MCF 10A (cell line): ENCODE data around the gene FOXP1. TPM values are rescaled to one million over a fixed set of nuclear protein-coding genes. Genes with fewer than 3 reads are reported as not detected.

Experiments
- BruUV-seq: library from RNA; stranded (reverse); fragments of 400-500 nt; replicated peaks from 2 replicates; lab custom pipeline; 2021; lab: Mats Ljungman, UMichigan
- CTCF ChIA-PET: fragments of 300-600 bp; sonication (Branson Sonifier 250); formaldehyde crosslinking; extraction: SDS; loops from one replicate; lab custom pipeline; 2021; ENCODE audit warnings: antibody characterized with exemption, inconsistent platforms; lab: Yijun Ruan, JAX
- POLR2A ChIA-PET: fragments of 300-600, 350-650 bp; sonication (Branson Sonifier 250); formaldehyde crosslinking; extraction: SDS; loops from one replicate; lab custom pipeline; 2020; ENCODE audit warnings: antibody characterized with exemption, inconsistent platforms; lab: Yijun Ruan, JAX
- DNase-seq: peaks from one replicate; pipeline ENCODE4 v3.0.0-alpha.2; 2018; ENCODE audit not compliant: unreplicated experiment
- H3K27ac Mint-ChIP-seq: one replicate; pipeline ENCODE4 v1.8.0; 2022; ENCODE audit warnings: mild to moderate bottlenecking, low read depth, mixed read lengths; ENCODE audit not compliant: unreplicated experiment
- H3K27me3 Mint-ChIP-seq: one replicate; pipeline ENCODE4 v1.8.0; 2022; ENCODE audit warnings: mixed read lengths; ENCODE audit not compliant: insufficient read depth, unreplicated experiment
- H3K36me3 Mint-ChIP-seq: one replicate; pipeline ENCODE4 v1.8.0; 2022; ENCODE audit warnings: mild to moderate bottlenecking, moderate library complexity, mixed read lengths; ENCODE audit not compliant: insufficient read depth, unreplicated experiment
- H3K4me1 Mint-ChIP-seq: one replicate; pipeline ENCODE4 v1.8.0; 2022; ENCODE audit warnings: mixed read lengths; ENCODE audit not compliant: insufficient read depth, unreplicated experiment
- H3K4me3 Mint-ChIP-seq: one replicate; pipeline ENCODE4 v1.8.0; 2022; ENCODE audit warnings: mild to moderate bottlenecking, moderate library complexity, mixed read lengths; ENCODE audit not compliant: unreplicated experiment
- H3K9me3 Mint-ChIP-seq: one replicate; pipeline ENCODE4 v1.8.0; 2022; ENCODE audit warnings: mixed read lengths; ENCODE audit not compliant: unreplicated experiment
- CTCF ChIP-seq: fragments of 200-600 bp; IDR thresholded peaks from one replicate; pipeline ENCODE4 v1.8.0; 2022; ENCODE audit warnings: antibody characterized with exemption, mild to moderate bottlenecking; ENCODE audit not compliant: unreplicated experiment
- intact Hi-C: fragments of 100-400 bp; cut with micrococcal nuclease; formaldehyde crosslinking; loops from 2 replicates; pipeline ENCODE4 v1.14.1; 2022
- total RNA-seq: library from RNA; stranded (reverse); gene quantifications from 2 replicates; pipeline ENCODE4 v1.2.3, GENCODE V29; 2022

Gene FOXP1
- total RNA-seq, 1 experiment from 2014 or later = 49.0 TPM

- H3K36me3 Mint-ChIP-seq = no peaks in the 10 kb centered on the region
- no peak for TF ChIP-seq CTCF
- intact Hi-C loops = no loop called here
- H3K4me3 Mint-ChIP-seq = no peak overlapping the region
- peaks cover 5% of the 10 kb centered on the region for H3K4me1 Mint-ChIP-seq
- POLR2A ChIA-PET = no interaction called here
- no TSS peak for BruUV-seq
- no peaks in the 10 kb centered on the region for H3K9me3 Mint-ChIP-seq
- DNase-seq = no peak
- H3K27me3 Mint-ChIP-seq = no peaks in the 10 kb centered on the region
- no peak overlapping the region for H3K27ac Mint-ChIP-seq
- CTCF ChIA-PET = no interaction called here
These were observed 436.9 kb downstream of the FOXP1 start for GRCh38 chr3:71146673-71147072.

GRCh38 chr3:71145954-71146353 lies 437.6 kb downstream of the FOXP1 start:
- H3K27ac Mint-ChIP-seq = no peak overlapping the region
- no TSS peak for BruUV-seq

GRCh38 chr3:71144525-71145253 lies 438.8 kb downstream of the FOXP1 start:
- Mint-ChIP-seq H3K4me3 (no peak overlapping the region), H3K27ac (peak overlapping the region; percentile 67), H3K4me1 (peaks cover 10% of the 10 kb centered on the region), H3K36me3 (peaks cover under 1% of the 10 kb centered on the region), H3K27me3 (no peaks in the 10 kb centered on the region), H3K9me3 (no peaks in the 10 kb centered on the region)
- ChIA-PET CTCF (no interaction called here), POLR2A (no interaction called here)
- TF ChIP-seq CTCF = no peak
- no peak for DNase-seq
- BruUV-seq = no TSS peak
- intact Hi-C loops = no loop called here

More at GRCh38 chr3:71145954-71146353, 437.6 kb downstream of the FOXP1 start:
- intact Hi-C loops = no loop called here
- H3K4me3 Mint-ChIP-seq = no peak overlapping the region
- H3K27me3 Mint-ChIP-seq = no peaks in the 10 kb centered on the region
- ChIA-PET CTCF (no interaction called here), POLR2A (no interaction called here)
- no peaks in the 10 kb centered on the region for H3K9me3 Mint-ChIP-seq
- H3K4me1 Mint-ChIP-seq = peaks cover 10% of the 10 kb centered on the region
- TF ChIP-seq CTCF = no peak
- H3K36me3 Mint-ChIP-seq = no peaks in the 10 kb centered on the region
- no peak for DNase-seq

GRCh38 chr3:71143493-71143892 lies 440.0 kb downstream of the FOXP1 start:
- Mint-ChIP-seq H3K27ac (no peak overlapping the region), H3K4me1 (peaks cover 10% of the 10 kb centered on the region)
- POLR2A ChIA-PET = no interaction called here

More at GRCh38 chr3:71143493-71143892, 440.0 kb downstream of the FOXP1 start:
- no peak for DNase-seq
- TF ChIP-seq CTCF = no peak
- peaks cover 7% of the 10 kb centered on the region for H3K36me3 Mint-ChIP-seq
- no peaks in the 10 kb centered on the region for H3K9me3 Mint-ChIP-seq
- intact Hi-C loops = no loop called here
- H3K27me3 Mint-ChIP-seq = no peaks in the 10 kb centered on the region
- CTCF ChIA-PET = interaction anchor here (0.6 to 0.9 kb wide), 3 partner anchors 12 to 1278 kb away, joined by 3 to 6 read pairs (median 3); no protein-coding TSS in a partner anchor
- no TSS peak for BruUV-seq
- H3K4me3 Mint-ChIP-seq = no peak overlapping the region
